BJ (cell line): Measurements from ENCODE around the gene PPP2R2D. TPM values are rescaled to one million over a fixed set of nuclear protein-coding genes. Genes with fewer than 3 reads are reported as not detected.

Experiments used
- CTCF ChIA-PET: fragments of 350-600 bp; formaldehyde crosslinking; extraction: SDS; loops from one replicate; lab custom pipeline; 2021; ENCODE audit warnings: antibody characterized with exemption, inconsistent platforms; lab: Yijun Ruan, JAX
- POLR2A ChIA-PET: fragments of 300-600 bp; sonication (Branson Sonifier 250); formaldehyde crosslinking; extraction: SDS; loops from one replicate; lab custom pipeline; 2021; ENCODE audit warnings: antibody characterized with exemption; lab: Charles Lee
- DNase-seq: peaks from one replicate; pipeline ENCODE4 v3.0.0-alpha.2; 2011; ENCODE audit warnings: low read depth
- H3K27me3 ChIP-seq: 2 replicates; pipeline ENCODE4 v1.6.0; 2011; ENCODE audit warnings: low read length; ENCODE audit not compliant: control insufficient read depth, insufficient read depth
- H3K36me3 ChIP-seq: 2 replicates; pipeline ENCODE4 v1.5.1; 2011; ENCODE audit warnings: low read length; ENCODE audit not compliant: control insufficient read depth, insufficient read depth
- H3K4me3 ChIP-seq: 2 replicates; pipeline ENCODE4 v1.5.1; 2011; ENCODE audit warnings: low read depth, mild to moderate bottlenecking, control low read depth, low read length
- polyA plus RNA-seq: library from polyadenylated mRNA; depleted of rRNA; stranded (reverse); fragments of >200 nt; gene quantifications from 2 replicates; pipeline ENCODE4 v1.2.3, GENCODE V29; 2011
- TF ChIP-seq, protein P1 (sequence below): IDR thresholded peaks from 2 replicates; pipeline ENCODE4 v1.5.1; 2011; ENCODE audit warnings: low read depth, mild to moderate bottlenecking, control low read depth, inconsistent platforms, low read length, moderate library complexity; ENCODE audit not compliant: insufficient read depth

The PPP2R2D gene
- polyA plus RNA-seq, 1 experiment = 31.2 TPM

DNA sequence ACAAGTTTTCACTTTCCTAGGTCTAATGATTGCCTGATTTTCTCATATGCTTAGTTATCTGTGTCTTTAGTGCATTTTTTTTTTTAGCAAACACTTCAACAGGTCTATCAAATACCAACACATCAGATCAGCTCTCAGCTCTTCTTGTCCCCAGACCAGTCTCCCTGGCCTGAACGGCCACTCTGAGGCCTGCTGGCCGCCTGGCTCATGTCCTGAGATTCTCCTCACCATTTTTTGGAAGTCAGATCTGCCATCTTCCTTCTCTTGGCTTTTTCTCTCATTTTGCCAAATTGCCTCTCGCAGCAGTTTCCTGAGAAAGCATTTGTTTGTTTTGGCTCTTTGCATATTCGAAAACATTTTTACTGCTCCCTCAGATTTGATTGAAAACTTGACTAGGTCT, 29.3 kb downstream of the PPP2R2D start:
- POLR2A ChIA-PET = no interaction called here
- CTCF ChIA-PET = no interaction called here
- Histone ChIP-seq H3K4me3 (no peak overlapping the region), H3K27me3 (no peaks in the 10 kb centered on the region), H3K36me3 (no peaks in the 10 kb centered on the region; the same call in 1 of the 2 replicates)
- TF ChIP-seq, protein P1, sequence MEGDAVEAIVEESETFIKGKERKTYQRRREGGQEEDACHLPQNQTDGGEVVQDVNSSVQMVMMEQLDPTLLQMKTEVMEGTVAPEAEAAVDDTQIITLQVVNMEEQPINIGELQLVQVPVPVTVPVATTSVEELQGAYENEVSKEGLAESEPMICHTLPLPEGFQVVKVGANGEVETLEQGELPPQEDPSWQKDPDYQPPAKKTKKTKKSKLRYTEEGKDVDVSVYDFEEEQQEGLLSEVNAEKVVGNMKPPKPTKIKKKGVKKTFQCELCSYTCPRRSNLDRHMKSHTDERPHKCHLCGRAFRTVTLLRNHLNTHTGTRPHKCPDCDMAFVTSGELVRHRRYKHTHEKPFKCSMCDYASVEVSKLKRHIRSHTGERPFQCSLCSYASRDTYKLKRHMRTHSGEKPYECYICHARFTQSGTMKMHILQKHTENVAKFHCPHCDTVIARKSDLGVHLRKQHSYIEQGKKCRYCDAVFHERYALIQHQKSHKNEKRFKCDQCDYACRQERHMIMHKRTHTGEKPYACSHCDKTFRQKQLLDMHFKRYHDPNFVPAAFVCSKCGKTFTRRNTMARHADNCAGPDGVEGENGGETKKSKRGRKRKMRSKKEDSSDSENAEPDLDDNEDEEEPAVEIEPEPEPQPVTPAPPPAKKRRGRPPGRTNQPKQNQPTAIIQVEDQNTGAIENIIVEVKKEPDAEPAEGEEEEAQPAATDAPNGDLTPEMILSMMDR = no peak
- no peak for DNase-seq

DNA sequence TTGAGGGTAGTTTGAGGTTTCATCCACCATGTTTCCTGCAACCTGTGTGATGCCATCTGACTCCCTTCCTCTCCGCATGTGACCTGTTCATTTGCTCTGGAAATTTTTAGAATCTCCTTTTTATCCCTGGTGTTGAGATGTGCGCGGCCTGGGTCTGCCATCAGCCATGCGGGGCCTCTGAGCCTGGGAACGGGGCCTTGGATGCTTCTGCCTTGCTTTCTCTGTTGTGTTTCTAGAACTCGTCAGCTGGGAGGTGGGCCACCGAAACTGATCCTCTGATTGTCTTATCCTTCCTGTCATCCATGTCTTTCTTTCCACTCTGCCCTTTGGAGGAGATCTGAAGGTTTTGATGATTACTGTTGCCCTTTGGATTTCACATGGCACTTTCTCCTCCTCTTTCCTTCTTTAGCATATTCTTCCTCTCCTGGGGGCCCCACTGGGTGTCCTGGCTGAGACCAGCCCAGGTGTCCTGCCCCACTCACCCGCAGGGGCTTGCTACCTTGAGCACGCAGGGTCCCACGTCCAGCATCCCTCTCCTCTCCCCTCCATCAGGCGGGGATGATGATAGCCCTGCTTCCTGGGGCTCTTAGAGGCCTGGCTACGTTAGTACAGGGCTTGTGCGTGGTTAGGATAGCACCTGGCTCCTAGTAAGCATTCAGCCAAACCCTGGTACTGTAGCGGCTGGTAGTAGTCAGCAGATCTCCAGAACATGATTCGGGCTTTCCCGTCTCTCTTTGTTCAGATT, 29.9 kb downstream of the PPP2R2D start:
- ChIA-PET POLR2A (no interaction called here), CTCF (no interaction called here)
- Histone ChIP-seq H3K36me3 (no peaks in the 10 kb centered on the region; the same call in 1 of the 2 replicates), H3K4me3 (no peak overlapping the region), H3K27me3 (no peaks in the 10 kb centered on the region)
- DNase-seq = no peak
- TF ChIP-seq, protein P1 = no peak

DNA sequence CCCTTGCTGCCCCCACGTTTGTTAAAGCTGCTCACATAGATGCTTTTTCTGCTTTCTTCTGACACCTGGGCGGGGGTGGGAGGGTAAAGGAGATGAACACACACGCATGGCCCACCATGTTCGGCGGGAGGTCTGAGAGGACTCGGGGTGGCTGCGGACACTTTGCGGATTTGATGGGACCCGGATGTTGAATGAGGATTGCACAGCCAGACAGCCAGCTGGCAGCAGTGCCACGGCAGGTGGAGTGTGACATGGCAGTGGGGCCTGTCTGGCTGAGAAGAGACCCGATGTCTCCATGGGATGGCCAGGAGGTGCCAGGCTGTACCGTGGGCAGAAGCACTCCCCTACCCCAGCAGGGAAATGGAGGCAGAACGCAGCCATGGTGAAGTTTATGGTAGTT, 31.2 kb downstream of the PPP2R2D start:
- TF ChIP-seq, protein P1 = no peak
- Histone ChIP-seq H3K27me3 (no peaks in the 10 kb centered on the region), H3K36me3 (no peaks in the 10 kb centered on the region), H3K4me3 (no peak overlapping the region)
- ChIA-PET POLR2A (no interaction called here), CTCF (no interaction called here)
- DNase-seq = no peak

DNA sequence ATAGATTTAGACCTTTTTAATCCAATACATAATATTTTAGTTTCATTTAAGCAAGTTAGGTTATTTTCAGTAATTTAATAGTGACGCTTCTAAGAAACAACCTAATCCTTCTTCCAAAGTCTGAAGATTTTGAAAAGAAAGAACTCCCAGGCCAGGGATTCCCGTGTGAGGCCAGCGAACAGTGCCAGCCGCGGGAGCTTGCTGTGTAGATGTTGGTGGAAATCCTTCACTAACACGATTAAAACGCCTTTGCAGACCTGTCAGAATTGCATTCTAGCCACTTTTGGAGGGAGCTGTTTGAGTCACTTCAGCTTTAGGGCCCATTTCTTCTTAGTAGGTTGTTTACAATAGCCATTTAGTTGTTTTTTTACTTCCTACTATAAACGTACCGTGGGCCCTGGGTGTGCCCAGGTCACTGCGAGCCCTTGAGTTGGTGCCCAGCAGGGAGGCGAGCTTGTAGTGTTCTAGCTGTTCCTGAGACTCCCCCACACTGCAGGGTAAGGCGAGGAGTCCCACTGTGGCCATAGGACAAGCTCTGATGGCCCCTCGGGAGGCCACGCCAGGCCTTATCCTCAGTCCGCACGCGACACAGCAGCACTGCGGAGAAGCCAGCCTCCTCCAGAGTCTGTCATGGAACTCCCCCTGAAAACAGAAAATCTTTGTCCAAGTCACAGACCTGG, 32.3 kb downstream of the PPP2R2D start:
- TF ChIP-seq, protein P1 = no peak
- POLR2A ChIA-PET = no interaction called here
- H3K27me3 ChIP-seq = no peaks in the 10 kb centered on the region
- CTCF ChIA-PET = interaction anchor here (0.9 to 1.8 kb wide), 2 partner anchors 11 to 25 kb away, joined by 4 to 7 read pairs; no protein-coding TSS in a partner anchor
- 0 out of 2 replicates have a peak, but pooled peaks cover 1% of the 10 kb centered on the region for H3K36me3 ChIP-seq
- DNase-seq = no peak
- no peak overlapping the region for H3K4me3 ChIP-seq

DNA sequence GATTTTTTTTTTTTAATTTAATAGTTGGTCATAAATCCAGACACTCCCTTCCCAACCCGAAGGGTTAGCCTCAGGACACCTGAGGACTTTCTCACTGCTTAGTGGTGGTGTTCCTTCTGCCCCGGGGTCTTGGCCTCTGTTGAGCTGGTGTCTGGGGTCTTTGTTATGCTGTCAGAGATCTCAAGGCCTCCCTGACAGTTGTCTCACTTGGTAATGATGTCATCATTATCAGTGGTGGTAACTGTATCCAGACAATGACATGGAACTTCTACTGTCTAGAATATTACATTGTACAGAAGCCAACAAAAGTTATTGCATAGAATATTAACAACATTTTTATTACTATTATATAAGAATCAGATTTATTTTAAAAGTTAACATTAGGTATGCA, 32.9 kb downstream of the PPP2R2D start:
- TF ChIP-seq, protein P1 = no peak
- ChIA-PET POLR2A (no interaction called here), CTCF (interaction anchor here (1.8 kb wide), 1 partner anchor 25 kb away, joined by 7 read pairs; no protein-coding TSS in a partner anchor)
- DNase-seq = no peak
- H3K36me3 ChIP-seq = 0 out of 2 replicates have a peak, but pooled peaks cover 1% of the 10 kb centered on the region
- no peak overlapping the region for H3K4me3 ChIP-seq
- H3K27me3 ChIP-seq = no peaks in the 10 kb centered on the region
